Progenitor cell of endocrine pancreas (in vitro differentiated cells): ENCODE measurements around the gene SPATA17. TPM values are rescaled to one million over a fixed set of nuclear protein-coding genes. Genes with fewer than 3 reads are reported as not detected.

Source experiments
- DNase-seq: peaks from one replicate; pipeline ENCODE4 v3.0.0; 2021; ENCODE audit warnings: low spot score; ENCODE audit not compliant: unreplicated experiment
- H3K27ac Mint-ChIP-seq: 2 replicates; pipeline ENCODE4 v1.8.0; 2021; ENCODE audit warnings: mild to moderate bottlenecking, moderate library complexity, mixed read lengths
- H3K27me3 Mint-ChIP-seq: 2 replicates; pipeline ENCODE4 v1.8.0; 2021; ENCODE audit warnings: mixed read lengths
- H3K36me3 Mint-ChIP-seq: 2 replicates; pipeline ENCODE4 v1.8.0; 2022; ENCODE audit warnings: mixed read lengths; ENCODE audit not compliant: insufficient read depth
- H3K4me1 Mint-ChIP-seq: 2 replicates; pipeline ENCODE4 v1.8.0; 2021; ENCODE audit warnings: low read depth, mixed read lengths
- H3K4me3 Mint-ChIP-seq: 2 replicates; pipeline ENCODE4 v1.8.0; 2021; ENCODE audit warnings: low read depth, mild to moderate bottlenecking, moderate library complexity, mixed read lengths
- H3K9me3 Mint-ChIP-seq: 2 replicates; pipeline ENCODE4 v1.8.0; 2021; ENCODE audit warnings: low read depth, mixed read lengths
- total RNA-seq: library from RNA; stranded (reverse); gene quantifications from 2 replicates; pipeline ENCODE4 v1.2.1, GENCODE V29; 2021
- TF ChIP-seq, protein P1 (sequence below): fragments of 200-600 bp; sonication (generic); IDR thresholded peaks from one replicate; pipeline ENCODE4 v1.5.0; 2021; ENCODE audit warnings: antibody characterized with exemption, mild to moderate bottlenecking; ENCODE audit not compliant: unreplicated experiment

Gene SPATA17
- total RNA-seq, 1 donor from 2014 or later: 5.1 TPM

DNA sequence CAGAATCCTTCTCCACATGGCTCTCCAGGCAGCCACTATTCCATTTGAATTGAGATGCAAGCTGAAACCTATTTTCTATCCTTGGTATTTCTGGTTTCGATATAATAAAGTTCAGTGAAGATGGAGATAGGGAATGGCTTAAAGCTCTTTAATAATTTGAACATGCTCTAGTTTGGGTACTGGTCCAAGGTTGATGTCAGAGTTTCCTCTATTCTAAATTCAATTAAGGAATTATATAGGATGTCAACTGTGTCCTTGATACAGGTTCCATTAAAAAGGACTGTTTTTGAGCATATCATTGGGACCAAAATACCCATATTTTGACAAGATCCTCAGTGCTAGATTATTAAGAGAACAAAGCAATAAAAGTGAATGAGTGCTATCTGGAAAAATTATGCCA, 245.3 kb downstream of the SPATA17 start:
- Mint-ChIP-seq H3K27me3 (no peaks in the 10 kb centered on the region), H3K36me3 (no peaks in the 10 kb centered on the region)

DNA sequence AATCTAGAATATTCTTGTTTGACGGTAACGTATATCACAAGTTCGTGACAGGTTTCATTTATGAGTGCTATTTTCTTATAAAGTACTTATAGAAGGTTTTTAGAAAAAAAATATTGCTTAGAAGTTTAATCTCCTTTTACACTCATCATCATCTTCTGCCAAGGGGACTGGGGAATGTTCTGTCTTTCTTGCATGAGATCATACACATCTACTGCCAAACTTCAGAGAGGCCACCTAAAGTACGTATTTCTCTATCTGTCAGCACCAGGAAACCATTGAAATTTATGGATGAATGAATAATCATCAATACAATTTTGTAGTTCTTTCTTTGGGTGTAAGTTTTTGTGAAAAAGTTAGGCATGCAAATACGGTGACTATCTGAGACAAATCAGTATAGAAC, 245.8 kb downstream of the SPATA17 start:
- H3K27me3 Mint-ChIP-seq: no peaks in the 10 kb centered on the region
- TF ChIP-seq, protein P1, sequence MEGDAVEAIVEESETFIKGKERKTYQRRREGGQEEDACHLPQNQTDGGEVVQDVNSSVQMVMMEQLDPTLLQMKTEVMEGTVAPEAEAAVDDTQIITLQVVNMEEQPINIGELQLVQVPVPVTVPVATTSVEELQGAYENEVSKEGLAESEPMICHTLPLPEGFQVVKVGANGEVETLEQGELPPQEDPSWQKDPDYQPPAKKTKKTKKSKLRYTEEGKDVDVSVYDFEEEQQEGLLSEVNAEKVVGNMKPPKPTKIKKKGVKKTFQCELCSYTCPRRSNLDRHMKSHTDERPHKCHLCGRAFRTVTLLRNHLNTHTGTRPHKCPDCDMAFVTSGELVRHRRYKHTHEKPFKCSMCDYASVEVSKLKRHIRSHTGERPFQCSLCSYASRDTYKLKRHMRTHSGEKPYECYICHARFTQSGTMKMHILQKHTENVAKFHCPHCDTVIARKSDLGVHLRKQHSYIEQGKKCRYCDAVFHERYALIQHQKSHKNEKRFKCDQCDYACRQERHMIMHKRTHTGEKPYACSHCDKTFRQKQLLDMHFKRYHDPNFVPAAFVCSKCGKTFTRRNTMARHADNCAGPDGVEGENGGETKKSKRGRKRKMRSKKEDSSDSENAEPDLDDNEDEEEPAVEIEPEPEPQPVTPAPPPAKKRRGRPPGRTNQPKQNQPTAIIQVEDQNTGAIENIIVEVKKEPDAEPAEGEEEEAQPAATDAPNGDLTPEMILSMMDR: no peak
- H3K27ac Mint-ChIP-seq: no peak overlapping the region
- H3K4me3 Mint-ChIP-seq: no peak overlapping the region
- no peaks in the 10 kb centered on the region for H3K36me3 Mint-ChIP-seq
- DNase-seq: no peak
- H3K9me3 Mint-ChIP-seq: no peaks in the 10 kb centered on the region
- H3K4me1 Mint-ChIP-seq: no peaks in the 10 kb centered on the region

More for the DNA sequence above, 245.3 kb downstream of the SPATA17 start:
- Mint-ChIP-seq H3K4me1 (no peaks in the 10 kb centered on the region), H3K4me3 (no peak overlapping the region), H3K27ac (no peak overlapping the region), H3K9me3 (no peaks in the 10 kb centered on the region)
- TF ChIP-seq, protein P1: no peak
- no peak for DNase-seq

DNA sequence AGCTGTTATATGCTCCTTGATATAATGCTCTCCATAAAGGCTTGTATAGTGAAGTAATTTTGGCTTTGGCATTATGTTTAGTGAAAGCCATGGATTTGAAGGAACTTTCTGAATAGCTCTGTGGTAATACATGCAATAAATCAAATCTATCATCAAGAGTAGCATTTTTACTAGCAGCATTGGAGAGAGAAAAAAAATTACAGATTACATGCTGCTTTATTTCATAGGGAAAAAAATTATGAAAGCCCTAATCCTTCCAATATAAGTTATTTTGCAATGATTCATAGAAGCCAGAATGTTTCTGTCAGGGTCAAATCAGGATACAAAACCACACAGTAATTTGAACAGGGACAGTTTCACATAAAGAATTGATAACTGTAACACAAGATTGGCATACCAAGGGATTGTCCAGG, 250.0 kb downstream of the SPATA17 start:
- Mint-ChIP-seq H3K9me3 (peaks cover 8% of the 10 kb centered on the region), H3K36me3 (no peaks in the 10 kb centered on the region), H3K4me3 (no peak overlapping the region), H3K27ac (no peak overlapping the region), H3K4me1 (no peaks in the 10 kb centered on the region), H3K27me3 (no peaks in the 10 kb centered on the region)
- no peak for DNase-seq
- TF ChIP-seq, protein P1: no peak

DNA sequence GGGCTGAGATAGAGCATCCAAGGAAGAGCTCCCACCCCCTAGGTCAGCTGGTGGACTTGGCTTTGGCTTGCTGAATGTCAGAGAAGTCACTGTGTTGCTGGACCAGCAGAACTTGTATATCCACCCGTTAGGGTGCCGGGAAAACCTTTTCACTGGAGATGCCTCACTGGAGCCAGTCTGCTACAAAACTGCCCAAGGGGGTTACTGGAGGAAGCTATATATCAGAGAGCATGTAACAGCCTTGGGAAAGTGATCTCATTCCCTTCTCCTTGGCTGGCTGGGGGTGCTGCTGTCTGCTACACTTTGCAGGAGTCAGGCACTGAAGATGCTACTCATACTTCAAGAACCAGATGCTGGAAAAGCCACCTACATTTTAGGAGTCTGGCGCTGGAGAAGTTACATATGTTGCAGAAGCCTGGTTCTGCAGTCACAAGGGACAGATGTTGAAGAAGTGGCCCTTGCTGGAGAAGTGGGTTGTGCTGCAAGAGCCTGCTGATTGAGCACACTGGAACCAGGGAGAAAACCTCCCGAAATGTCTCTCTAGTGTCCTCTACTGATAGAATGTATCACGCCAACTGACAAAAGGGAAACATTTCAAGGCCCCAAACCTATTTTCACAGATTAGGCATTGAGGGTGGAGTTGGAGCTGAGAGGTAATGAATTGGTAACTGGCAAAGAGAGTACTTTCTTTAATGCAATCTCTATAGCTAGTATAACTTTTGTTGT, 250.6 kb downstream of the SPATA17 start:
- Mint-ChIP-seq H3K9me3 (peaks cover 8% of the 10 kb centered on the region), H3K27ac (no peak overlapping the region)
- TF ChIP-seq, protein P1: no peak

DNA sequence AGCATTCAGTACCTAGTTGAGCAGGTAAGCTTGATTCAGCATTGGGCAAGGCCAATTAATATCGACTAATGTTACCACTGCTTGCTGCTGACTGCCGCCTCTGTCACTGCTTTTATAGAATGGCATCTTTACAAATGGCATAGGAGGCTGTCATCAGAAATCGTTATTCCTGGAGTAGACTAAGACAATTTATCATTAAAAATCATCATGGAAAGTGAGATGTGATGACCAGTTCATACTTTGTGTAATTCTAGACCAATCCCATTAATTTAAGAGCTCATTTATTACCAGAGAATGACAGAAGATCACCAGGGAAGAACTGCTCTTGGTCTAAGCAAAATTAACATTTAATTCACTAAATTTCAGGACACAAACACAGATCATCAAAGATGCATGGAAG, 254.0 kb downstream of the SPATA17 start:
- Mint-ChIP-seq H3K36me3 (no peaks in the 10 kb centered on the region), H3K27me3 (peaks cover 11% of the 10 kb centered on the region), H3K27ac (no peak overlapping the region), H3K4me3 (no peak overlapping the region), H3K4me1 (no peaks in the 10 kb centered on the region), H3K9me3 (peaks cover 11% of the 10 kb centered on the region)
- TF ChIP-seq, protein P1: no peak
- no peak for DNase-seq

More for the DNA sequence above, 250.6 kb downstream of the SPATA17 start:
- H3K36me3 Mint-ChIP-seq: no peaks in the 10 kb centered on the region
- no peaks in the 10 kb centered on the region for H3K4me1 Mint-ChIP-seq
- DNase-seq: no peak
- no peak overlapping the region for H3K4me3 Mint-ChIP-seq
- H3K27me3 Mint-ChIP-seq: no peaks in the 10 kb centered on the region
